ENCODE data around the gene PTPRN2.
"Not testable (repeated sequence)": the region's sequence is repeated elsewhere in the genome, so short reads cannot be mapped to it uniquely, and the experiment has no call there.

PTPRN2 gene

DNA sequence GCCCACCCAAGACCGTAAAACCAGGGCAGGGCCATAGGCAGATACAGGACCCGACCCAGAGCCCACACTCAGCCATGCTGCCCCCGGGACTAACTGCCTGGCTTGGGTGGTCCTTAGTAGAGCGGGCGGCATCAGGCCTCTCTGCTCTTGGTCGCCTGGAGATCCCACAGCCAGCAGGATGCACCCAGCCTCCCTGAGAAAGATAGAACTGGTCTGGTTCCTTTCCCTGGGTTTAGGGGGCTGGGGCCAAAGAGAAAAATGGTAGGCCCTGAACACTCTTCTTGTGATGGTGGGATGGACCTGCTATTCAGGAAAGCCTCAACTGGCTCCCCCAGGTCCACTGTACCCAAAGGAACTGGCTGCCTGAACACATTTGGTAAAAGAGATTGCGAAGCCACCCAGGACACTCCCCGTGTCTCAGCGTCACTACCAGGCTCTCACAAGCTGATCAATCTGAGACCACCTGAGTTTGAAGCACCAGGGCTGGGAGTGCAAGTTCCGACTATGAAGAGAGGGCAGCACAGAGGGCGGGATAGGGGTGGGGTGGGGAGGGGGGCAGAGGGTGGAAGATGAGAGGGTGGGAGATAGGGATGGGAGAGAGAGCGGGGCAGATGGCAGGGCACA lies 659.3 kb downstream of the PTPRN2 start:
- no peak for DNase-seq

DNA sequence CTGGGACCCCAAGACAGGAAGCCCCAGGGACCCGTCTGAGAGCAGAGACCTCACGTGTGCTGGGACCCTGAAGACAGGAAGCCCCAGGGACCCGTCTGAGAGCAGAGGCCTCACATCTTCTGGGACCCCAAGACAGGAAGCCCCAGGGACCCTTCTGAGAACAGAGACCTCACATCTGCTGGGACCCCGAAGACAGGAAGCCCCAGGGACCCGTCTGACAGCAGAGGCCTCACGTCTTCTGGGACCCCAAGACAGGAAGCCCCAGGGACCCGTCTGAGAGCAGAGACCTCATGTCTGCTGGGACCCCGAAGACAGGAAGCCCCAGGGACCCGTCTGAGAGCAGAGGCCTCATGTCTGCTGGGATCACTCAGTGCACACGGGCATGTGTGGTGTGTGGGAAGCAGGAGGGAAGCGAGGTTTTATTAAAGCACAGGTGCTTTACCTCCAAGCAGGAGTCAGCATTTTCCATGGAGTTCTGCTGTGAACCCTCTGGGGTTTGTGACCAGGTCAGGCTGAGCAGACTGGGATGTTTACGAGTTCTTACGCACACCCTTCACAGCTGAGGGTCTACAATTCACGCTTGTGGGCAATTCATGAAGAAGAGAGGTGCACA lies 660.2 kb downstream of the PTPRN2 start:
- DNase-seq, result no peak

DNA sequence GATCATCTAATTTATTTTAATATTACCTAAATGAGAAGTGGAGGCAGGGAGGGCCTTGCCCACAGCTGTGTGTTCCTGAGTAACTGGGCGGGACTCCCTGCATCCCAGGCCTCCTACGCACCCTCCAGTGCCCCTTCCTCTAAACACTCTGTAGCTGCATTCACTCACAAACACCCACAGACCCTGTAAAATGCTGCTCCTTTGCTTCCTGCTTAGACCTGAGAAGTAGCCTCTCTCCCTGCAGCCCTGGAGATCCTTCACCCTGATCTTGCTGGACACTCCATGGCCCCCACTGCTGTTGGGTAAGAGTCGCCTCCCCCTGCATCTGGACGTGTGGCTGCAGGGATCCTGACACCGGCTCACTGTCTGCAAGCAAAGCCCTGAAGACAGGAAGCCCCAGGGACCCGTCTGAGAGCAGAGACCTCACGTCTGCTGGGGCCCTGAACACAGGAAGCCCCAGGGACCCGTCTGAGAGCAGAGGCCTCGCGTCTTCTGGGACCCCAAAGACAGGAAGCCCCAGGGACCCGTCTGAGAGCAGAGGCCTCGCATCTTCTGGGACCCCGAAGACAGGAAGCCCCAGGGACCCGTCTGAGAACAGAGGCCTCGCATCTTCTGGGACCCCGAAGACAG lies 661.0 kb downstream of the PTPRN2 start:
- no peak for DNase-seq

DNA sequence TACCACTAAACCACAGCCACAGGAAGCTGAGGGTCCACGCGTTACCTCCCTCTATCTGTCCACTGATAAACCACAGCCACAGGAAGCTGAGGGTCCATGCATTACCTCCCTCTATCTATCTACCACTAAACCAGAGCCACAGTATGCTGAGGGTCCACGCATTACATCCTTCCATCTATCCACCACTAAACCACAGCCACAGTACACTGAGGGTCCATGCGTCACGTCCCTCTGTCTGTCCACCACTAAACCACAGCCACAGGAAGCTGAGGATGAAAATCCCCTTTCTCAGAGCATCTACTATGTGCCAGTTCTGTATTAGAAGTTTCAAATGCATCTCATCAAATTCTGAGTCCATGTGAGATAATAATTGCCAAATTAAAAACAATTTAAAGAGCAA lies 661.5 kb downstream of the PTPRN2 start:
- DNase-seq, result no peak

DNA sequence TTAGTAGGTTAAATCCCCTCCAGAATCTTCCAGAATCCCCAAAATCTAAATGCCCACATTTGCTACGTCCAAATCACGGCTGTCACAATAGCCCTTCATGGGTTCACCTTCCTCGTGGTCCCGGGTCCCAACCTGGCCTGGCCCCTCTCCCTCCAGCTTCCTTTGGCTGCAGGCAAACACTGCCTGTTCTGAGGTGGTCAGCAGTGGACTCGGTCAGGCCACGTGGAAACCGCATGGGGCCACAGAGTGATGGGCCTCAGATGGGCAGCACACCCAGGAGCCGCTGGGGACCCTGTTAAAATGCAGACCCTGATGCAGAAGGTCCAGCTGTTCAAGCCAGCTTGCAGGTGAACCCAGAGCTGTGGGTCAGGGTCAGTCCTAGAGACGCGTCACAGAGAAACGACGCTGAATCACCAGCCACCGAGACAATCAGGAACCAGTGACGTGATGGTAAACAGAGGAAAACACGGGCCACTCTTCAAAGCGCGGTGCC lies 662.2 kb downstream of the PTPRN2 start:
- no peak for DNase-seq

DNA sequence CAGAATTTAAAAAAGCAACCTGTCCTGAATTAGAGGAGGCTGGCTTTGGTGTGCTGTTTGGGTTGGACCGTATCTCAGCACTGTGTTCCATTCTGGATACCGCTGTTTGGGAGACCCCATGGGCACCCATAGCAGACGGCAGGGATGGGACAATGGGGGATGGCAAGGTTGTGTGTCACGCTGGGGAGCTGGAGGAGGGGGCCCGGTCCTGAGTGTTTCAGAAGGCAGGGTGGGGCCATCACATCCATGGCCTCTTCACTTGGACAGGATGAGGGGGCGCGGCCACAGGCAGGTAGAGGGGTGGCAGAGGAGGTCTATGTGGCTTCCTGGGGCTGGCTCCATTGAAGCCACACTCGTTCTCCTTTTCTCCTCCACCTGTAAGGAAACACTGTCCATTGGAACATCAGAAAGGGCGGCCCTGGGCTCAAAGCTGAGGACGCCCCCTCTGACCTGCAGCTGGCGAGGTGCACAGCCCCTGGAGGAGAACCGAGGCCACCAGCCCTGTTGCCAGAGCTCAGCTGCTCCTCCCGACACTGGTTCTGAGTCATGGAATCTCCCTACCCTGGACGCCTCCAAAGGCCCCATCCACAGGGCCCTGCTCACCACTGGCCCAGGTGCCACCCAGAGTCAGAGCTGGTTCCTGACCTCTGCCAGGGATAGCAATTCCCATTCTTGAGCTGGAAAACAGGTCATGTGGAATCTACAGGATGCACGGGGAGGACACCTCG lies 663.6 kb downstream of the PTPRN2 start:
- DNase-seq, result no peak

DNA sequence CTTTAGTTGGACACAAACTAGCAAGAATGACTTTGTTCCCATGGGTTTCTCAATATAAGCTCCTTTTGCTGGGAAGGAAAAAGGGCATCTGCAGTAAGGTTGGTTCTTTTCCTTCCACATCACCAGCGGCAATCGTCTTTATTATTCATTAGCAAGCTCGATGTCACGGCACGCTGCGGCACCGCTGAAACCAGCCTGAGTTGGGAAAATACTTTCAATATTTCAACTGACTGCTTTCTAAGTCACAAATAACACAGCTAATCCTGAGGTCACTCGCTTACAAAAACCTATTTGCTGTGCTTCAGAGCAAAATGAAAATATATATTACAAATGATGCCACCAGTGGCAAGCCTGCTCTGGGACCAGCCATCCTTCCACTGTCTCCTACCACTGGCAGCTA lies 665.0 kb downstream of the PTPRN2 start:
- no peak for DNase-seq

DNA sequence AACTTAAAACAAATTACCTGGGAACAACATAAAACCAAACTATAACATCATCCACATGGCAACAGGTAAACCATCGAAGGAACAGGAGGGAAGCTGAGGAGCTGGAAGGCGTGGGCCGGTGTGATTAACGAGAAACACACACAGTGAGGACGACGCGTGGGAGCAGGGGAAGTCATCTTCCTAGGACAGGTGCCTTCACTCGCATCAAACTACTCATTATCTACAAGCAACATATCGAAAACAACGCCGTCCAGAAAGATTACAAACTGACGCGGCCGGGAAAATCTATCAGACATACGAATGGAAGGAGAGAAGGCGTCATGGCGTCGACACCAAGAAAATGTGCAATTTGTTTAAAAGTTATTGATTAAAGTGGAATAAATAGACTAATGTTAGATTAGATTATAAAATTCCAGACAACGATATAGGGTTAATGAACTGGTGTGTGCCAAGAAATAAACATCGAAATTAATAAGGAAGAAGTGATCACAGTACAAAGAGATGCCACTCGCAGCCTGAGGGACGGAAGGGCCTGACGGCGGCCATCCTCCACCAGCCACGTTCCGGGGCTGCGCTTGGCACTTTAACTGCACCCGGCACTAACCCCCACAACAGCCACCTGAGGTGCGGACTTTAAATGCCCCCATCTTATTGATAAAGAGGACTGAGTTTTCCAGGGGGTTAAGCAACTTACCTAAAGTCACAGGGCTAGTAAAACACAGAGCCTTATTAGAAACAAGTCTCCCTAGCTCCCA lies 669.1 kb downstream of the PTPRN2 start:
- DNase-seq, result no peak

DNA sequence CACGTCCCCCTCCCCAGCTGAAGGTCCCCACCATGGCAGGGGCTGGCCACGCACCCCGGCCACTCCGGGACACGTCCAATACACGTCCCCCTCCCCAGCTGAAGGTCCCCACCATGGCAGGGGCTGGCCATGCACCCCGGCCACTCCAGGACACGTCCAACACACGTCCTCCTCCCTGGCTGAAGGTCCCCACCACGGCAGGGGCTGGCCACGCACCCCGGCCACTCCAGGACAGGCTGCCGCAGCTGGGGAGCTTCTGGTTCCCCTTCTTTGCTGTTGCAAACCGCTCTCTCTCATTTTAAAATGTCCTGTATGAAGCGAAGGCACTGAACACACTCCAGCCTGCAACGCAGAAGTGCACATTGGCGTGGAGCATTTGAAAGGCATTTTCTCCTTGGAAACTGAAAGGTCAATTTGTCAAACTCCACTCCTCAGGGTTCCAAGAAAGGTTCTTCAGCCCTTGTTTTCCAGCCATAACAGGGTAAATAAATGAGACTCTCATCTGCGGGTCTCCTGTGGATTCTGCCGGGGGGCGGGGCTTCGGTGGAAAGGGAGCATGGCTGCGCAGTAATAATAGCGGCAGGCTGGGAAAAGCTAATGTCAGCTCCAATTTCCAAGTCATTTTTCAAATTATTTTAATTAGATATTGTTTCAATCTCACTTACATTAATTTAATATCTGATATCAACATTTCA lies 670.5 kb downstream of the PTPRN2 start:
- DNase-seq, result no peak

DNA sequence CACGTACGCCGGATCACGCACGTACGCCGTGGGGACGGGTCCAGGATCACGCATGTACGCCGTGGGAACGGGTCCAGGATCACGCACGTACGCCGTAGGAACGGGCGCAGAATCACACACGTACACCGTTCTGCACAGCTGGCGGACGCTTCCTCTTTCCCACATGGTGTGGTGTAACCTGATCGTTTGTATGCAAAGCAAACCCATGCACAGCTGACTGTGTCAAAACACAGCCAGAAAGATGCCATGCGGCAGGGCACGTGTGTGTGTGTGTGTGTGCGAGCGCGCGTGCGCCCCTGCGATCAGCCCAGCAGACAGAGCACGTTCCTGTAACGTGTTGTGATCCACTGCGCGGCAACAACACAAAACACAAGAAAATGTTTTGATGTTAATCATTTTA lies 677.2 kb downstream of the PTPRN2 start:
- DNase-seq, result no peak

DNA sequence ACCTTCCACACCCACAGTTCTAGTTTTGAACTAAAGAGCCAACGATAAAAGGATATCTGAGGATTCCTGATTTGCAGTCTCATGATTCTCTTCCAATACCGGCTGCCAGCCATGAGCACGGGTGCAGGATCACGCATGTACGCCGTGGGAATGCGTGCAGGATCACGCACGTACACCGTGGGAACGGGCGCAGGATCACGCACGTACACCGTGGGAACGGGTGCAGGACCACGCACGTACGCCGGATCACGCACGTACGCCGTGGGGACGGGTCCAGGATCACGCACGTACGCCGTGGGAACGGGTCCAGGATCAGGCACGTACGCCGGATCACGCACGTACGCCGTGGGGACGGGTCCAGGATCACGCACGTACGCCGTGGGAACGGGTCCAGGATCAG lies 677.6 kb downstream of the PTPRN2 start:
- DNase-seq, result not testable (repeated sequence)

DNA sequence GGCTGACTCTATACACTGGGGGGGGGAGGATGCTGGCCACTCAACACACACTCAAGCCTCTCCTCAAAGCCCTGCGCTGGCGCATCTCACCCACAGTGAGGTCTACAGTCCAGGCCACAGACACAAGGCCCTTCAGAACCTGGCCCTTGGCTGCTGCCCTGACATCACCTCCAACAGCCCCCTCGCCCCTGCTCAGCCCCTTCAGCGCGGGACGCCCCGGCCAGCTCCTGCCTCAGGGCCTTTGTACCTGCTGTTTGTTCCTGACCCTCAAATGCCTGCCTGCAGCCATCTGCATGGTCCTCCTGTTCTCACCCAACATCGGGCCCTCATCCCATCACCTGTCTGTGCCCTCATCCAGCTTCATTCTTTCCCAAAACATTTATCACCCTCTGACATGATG lies 678.3 kb downstream of the PTPRN2 start:
- DNase-seq, result no peak

DNA sequence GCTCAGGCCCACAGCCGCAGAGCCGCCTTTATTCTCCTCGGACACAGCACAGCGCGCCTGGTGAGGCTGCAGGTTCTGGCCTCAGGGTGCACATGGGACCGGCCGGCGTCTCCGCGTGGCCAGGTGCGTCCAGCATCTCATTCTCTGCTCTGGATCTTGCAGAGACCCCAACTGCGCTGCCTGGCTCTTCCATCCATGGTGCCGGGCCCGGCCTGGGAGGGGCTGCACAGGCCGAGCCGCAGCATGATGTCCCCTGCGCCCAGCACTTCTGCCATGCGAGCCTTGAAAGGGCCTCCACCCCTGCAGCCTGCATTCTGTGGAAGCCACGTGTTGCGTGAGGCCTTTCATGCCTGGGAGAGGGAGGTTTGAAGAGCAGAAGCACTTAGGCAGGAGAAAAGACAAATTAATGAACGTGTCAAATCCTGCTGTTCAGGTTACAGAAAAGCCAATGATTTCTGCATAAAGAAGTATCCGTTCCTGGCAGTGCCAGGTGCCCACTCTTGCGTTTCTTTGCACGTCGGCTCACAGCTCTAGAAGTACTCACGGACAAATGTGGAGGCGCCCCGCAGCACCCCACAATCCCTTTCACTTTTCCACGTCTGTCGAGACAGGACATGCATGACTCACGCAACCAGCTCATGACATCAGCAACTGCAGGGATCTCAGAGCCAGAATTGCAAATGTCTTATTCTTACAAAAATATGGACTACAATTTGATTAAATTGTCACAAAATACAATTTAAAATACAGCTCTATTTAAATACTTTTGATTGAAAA lies 679.4 kb downstream of the PTPRN2 start:
- DNase-seq, result no peak

DNA sequence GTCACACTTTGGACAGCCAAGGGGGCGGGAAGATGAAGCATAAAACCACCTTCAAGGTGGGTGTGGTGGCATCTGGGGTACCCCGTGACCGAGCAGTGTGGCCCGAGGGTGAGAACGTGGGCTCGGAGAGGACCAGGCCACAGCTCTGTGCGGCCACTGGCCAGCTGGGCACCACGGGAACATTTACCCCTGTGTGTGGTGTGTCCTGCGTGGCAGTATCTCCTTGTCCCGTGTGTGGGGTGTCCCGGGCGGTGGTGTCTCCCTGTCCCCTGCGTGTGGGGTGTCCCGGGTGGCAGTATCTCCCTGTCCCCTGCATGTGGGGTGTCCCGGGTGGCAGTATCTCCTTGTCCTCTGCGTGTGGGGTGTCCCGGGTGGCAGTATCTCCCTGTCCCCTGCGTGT lies 680.5 kb downstream of the PTPRN2 start:
- no peak for DNase-seq

DNA sequence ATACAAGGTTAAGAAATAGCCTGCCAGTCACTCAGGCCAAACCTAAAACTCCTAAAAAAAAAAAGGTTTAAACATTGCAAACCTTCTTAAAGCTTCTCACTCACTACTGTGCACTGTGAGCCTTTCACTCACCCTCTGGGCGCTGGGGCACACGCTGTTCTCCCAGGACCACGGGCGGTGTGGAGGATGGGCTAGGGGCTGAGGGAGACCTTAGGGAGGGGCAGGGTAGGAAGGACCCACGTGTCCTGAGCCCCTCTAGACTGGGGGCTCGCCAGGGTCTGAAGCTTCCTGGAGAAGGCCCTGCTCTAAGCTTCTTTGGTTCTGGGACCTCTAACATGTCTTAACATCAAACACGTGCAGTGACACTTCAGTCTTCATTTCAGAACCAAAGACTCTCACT lies 681.0 kb downstream of the PTPRN2 start:
- DNase-seq, result no peak

DNA sequence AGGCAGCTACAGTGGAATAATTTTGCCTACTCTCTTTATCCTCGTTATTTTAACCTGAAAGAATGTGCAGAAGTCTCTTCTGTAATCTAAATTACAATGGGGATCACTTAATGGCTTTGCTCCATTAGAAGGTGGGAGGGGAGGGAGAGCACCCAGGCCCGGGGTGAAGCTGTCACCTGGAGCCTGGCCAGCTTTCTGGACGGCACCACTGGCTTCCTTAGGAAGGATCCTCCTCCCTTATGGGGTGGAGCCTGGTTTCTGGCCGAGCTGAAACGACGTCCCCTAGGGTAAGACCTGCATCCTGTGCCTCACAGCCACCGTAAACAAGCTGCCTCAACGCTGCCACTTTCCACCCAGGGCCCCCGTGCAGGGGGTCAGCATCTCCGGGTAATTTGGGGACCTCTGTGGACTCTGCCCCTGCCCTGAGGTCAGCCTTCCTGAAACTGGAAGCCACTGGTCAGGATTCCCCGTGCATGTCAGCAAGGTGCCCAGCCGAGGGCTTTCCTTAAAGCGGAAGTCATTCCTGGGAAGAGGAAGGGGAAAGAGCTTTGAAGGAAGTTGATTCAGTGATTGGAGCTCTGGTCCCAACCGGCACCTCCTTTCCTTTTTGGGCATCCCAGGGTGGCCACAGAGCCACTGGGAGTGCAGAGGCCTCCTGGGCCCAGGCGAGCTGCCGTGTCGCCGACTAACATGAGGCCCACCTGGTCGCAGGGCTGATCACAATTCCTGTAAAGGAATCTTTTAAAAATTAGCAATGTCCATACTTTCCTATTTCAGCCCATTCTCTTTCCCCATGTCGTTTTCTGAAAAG lies 681.8 kb downstream of the PTPRN2 start:
- DNase-seq, result no peak

DNA sequence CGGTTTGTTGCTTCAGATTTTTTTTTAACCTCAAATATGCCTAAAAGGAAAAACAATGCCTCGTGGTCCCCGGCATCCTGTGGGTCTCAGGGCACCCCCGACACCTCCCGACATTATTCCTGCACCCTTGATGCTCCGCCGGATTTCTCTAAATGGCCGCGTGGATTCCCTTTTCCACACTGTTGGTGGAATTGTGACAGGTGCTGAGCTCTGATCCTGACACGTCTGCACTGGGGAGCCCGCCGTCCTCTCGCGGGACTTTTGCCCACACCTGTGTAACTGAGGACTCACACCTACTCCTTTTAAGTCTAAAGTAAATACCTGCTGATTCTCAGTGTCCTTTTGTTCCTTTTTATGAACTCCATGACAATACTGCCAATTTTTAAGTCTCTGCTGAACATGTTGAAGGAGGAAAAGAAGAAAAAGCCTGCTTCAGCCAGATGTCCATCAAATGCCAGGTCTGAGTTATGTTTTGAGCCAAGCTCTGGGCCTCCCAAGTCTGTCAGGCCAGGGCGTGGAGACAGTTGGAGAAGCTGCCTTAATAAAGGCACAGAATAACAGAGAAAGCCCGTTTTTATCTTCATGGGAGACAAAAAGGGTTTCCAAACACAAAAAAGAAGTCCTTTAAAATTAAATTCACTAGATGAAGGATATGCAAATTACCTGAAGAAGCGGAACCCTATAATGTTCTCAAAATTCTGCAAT lies 682.6 kb downstream of the PTPRN2 start:
- DNase-seq, result no peak

DNA sequence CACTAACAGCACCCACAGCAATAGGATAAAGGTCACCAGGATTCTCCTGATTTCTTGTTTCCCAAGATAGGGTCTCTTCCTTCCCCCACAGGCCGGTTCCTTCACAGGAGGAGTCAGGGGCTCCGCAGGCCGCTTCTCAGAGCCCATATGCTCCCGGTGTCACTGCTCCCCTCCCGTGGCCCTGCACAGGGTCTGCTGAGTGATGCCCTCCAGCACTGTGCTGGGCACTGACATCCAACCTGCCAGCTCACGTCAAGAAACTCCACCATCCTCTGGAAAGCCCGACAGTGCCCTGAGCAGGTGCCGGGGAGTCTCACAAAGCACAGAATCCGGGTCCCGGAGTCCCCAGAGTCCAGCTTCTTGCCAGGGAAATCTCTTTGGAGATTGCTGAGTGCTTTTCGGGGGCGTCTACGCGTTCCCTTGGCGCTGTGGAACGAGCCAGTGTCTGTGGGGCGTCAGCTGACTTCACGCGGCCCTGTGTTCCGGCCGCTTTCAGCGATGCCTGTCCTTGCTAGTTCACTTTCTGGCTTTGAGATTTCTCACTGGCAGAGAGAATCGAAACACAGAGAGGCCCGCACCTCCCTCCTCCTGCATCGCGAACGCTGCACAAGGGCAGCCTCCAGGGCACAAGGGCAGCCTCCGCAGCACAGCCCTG lies 683.3 kb downstream of the PTPRN2 start:
- DNase-seq, result no peak

DNA sequence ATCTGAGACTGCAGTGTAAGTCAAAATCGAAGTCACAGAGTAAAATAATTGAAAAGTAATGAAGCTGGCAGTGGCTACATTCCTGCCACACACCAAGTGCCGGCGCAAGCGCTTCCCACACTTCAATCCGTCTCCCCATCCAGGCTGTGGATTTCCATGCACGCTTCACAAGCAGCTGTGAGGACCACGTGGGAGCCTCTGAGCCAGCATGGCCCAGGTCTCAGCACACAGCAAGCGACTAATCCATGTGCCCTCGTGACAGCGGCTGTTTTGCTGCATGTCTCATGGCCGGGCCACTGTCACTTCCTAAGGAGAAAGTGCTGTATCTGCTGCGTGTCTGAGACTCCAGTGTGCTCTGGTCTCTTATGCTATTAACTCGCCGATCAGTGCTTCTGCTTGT lies 683.9 kb downstream of the PTPRN2 start:
- DNase-seq, result no peak

DNA sequence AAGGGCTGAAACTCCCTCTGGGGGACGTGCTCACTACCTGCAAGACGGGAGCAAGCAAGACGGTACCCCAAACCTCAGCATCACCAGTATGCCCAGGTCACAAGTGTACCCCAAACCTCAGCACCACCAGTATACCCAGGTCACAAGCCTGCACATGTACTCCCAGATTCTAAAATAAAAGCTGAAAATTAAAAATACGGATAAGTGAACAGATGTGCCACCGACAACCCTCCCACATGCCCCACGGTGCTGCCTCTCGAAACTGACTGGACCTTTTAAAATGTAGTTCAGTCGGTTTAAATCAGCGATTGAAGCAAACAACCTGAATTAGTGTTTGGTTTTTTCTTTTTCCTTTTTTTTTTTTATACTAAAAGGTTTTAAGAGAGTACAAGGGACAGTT lies 684.3 kb downstream of the PTPRN2 start:
- no peak for DNase-seq
